Renal cortex interstitium (tissue), 11 donors: ENCODE data around the gene ESPN. TPM values are rescaled to one million over a fixed set of nuclear protein-coding genes. Genes with fewer than 3 reads are reported as not detected.

Experiments used
- DNase-seq, 11 donors: peaks; one replicate each; pipeline ENCODE4 v3.0.0-alpha.2; 2013; ENCODE audit warnings: low read depth in 9 of 11, low spot score in 4 of 11; ENCODE audit errors: extremely low read depth in 1 of 11
- polyA plus RNA-seq, 3 donors: library from polyadenylated mRNA; unstranded; fragments of 120-200 nt; gene quantifications; one replicate each; pipeline ENCODE4 v1.2.1, GENCODE V29; 2013; ENCODE audit not compliant: insufficient read length in 3 of 3

ESPN gene
- polyA plus RNA-seq, 3 donors = 12.4 to 31.4 (median 15.6) TPM

DNA sequence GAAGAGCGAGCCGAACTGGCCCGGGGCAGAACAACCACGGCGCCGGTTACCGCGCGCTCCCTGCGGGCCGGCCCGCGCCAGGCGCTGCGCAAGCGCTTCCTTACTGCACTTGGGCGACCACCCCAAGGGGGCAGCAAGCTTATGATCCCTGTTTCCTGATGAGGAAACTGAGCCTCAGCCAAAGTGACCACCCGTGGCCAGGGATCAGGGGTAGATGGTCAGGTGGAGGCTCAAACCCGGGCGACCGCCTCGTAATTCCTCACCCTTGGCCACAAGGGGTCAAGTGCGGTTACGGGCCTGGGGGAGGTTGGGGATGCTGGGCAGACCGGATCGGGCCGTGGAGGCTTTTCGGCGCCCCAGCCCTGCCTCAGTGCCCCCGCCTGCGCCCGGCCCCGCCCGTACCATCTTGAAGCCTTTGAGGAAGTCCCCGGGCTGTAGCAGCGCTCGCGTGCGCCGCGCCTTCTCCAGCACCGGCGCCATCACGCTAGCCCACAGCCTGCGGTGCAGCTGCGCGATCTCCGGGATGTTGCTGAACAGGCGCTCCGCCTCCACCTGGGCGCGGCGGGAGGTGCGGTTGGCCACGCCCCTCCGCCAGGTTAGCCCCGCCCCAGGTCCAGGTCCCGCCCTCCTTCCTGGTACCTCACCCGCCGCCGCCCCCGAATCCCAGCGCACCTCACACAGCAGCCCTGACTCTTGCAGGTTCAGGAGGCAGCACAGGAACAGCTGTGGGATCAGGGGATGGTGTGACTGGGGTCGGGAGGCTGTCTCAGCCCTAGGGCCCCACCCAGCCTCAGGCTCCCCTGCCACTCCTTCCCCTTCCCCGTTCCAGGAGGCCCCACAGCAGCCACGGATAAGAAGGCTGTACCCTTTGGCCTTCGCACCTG, 46.8 kb downstream of the ESPN start:
- no peak for DNase-seq

DNA sequence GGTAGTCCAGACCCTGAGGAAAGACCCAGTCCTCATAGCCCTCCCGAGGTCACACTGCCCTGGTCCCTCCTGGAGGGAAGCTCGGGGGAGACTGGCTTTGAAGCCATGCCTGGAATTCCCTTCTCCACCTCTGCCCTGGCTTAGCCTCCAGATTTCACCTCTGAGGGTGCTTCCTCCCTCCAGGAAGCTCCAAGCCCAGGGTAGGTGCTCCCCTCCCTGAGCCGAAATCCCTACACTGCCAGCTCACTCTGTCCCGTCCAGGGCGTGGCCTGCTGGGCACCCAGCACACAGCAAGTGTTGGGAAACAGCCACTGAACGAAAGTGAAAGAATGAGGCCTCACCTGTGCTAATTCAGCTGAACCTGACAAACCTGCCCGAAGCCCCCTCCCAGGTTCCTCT, 47.4 kb downstream of the ESPN start:
- no peak for DNase-seq

- DNase-seq = no peak
Measured at GRCh38 chr1:6472391-6472790, 47.8 kb downstream of the ESPN start.

DNA sequence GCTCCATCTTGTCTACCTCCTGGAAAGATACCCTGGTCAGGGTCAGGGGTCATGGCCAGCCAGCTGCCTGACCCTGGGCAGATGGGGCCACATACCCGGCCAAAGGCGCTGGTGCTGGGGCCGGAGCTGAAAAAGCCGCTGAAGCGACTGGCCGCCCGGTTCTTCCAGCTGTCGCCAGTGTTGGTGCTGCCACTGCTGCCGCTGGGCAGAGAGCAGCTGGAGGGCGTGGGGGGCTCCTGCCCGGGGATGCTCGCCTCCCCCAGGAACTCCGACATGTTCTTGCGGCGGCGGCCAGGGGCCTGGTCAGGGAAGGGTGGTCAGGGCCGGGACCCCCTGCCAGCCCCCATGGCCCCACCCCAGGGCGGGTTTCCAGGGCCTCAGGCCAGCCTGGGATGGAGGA, 48.6 kb downstream of the ESPN start:
- no peak for DNase-seq

DNA sequence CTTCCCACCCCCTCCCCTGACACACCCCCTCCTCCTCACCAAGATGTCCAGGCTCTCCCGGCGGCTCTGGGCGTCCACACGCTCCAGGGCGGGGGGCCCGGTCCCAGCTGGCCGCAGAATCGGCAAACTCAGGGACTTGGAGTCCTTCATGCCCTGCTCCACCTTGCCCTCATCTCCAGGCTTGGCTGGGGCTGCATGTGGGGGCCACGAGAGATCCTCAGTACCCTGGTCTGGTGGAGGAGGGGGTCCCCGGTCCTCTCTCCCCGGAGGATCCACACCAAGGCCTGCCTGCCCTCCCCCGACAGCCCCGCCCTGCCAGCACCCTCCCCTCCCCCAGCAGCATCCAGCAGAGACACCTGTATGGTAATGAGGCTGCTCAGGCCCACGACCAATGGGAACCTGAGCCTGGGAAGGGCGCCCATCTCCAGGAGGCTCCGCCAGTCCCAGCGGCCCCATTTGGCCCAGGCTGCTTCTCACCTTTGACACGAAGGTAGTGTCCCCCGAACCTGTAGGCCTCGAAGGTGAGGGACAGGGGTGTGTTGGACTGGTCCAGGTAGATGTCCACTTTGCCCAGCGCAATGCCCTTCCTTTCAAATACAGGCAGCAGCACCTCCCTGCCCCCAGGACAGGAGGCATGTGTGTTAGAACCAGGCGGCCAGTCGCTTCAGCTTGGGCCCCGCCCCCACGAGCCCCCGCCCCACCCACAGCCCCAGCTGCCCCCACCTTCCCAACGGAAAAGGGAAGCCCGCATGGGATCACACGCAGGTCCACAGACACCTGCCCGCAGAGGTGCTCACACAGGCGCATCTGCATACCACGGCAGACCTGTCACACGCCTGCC, 49.6 kb downstream of the ESPN start:
- DNase-seq = no peak

- DNase-seq = no peak
Measured at GRCh38 chr1:6474815-6475282, 50.3 kb downstream of the ESPN start.

- DNase-seq = no peak
Measured at GRCh38 chr1:6475381-6476133, 51.0 kb downstream of the ESPN start.

- DNase-seq = no peak
Measured at GRCh38 chr1:6476483-6476882, 51.9 kb downstream of the ESPN start.

DNA sequence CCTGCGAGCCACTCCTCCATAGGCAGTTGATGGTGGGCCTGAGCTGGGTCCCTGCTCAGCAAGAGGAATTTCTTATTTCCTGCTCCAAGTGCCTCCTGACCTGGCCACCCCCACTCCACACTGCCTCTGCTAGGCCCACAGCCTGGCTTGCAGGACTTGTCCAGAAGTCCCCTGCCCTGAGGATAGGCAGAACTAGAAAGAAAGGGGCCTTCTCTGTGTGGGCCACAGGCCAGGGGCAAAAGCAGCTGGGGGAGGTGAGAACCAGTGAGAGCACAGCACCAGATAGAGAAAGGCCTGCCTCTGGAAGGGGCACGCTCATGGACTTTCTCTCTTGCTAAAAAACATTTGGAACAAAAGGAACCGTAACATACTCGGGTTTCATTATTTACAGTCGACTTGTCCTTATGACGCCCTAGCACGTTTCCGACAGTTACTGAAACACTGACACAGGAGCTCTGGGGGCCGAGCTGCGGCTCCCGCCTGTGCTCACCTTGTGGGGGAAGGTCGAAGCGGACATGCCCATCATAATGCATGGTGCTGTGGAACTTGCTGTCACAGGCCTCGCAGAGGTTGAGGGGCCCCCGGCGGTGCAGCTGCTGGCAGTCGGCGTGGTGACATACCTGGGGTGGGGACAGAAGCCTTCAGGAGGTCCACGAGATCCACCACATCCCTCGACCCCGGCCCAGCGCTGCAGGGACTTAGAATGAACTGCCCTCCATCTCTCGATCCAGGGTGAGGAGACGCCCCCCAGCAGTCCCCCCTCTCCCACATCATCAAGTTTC, 52.7 kb downstream of the ESPN start:
- no peak for DNase-seq

GRCh38 chr1:6481820-6482219, 57.2 kb downstream of the ESPN start:
- no peak for DNase-seq

- DNase-seq = no peak
Measured at GRCh38 chr1:6483017-6483760, 58.6 kb downstream of the ESPN start.

DNA sequence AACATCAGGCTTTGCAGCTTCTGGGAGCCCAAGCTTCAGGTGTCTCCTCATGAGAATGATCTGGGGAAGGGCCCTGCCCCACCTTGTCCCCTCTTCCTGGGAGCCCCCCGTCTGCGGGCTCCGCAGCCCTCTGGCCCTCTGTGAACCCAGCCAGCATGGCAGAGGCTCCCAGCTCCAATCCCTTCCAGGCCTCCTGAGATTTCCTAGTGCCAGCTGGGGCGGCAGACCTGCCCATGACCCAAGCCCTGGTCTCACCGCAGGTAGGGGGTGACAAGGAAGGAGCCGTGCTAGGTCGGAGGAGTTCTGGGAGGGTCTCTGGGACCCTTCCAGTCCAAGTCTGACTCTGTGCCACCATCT, 59.2 kb downstream of the ESPN start:
- no peak for DNase-seq

GRCh38 chr1:6484826-6485167, 60.2 kb downstream of the ESPN start:
- DNase-seq = no peak

GRCh38 chr1:6485168-6486101, 60.9 kb downstream of the ESPN start:
- no peak for DNase-seq

- peak; percentile 72 to 89 (median 85) for DNase-seq
Measured at GRCh38 chr1:6486433-6487011, 61.9 kb downstream of the ESPN start.

DNA sequence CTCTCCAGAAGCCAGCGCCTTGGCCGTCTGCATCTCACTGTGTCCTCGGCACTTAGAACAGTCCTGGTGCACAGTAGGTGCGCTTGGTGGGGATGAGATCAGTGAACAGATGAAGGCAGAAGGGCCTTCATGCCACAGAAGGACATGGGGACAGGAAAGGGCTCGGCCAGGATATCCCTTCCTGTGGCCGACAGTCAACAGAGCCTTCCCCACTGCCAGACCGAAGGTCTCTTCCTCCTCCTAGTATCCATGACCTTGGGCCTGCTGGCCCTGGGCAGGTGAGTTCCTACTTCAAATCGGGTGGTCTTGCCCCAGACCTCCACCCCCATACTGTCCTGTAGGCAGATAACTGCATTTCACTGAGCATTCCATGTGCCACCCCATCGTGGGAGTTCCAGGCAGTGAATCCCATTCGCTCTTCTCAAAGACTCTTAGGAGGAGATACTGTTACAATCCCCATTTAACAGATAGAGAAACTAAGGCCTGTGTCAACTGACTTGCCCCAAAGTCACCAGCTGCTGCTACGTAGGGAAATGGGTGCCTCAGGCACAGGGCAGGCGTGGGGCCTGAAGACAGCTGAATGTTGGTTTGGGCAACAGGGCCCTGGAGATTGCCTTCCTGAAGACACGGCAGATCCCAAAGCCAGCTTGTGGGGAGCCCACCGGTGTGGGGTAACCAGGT, 63.4 kb downstream of the ESPN start:
- no peak for DNase-seq
